Epithelial cell of esophagus (primary cell): ENCODE results near the gene PTGER3.
"Not testable (repeated sequence)": the region's sequence is repeated elsewhere in the genome, so short reads cannot be mapped to it uniquely, and the experiment has no call there.

ENCODE experiments used
- DNase-seq: peaks from one replicate; pipeline ENCODE4 v3.0.0; 2010; ENCODE audit warnings: low read depth
- H3K4me3 ChIP-seq: 2 replicates; pipeline ENCODE4 v1.5.1; 2011; ENCODE audit warnings: mild to moderate bottlenecking, low read length, control low read depth
- TF ChIP-seq, protein P1 (sequence below): IDR thresholded peaks from 2 replicates; pipeline ENCODE4 v1.5.1; 2011; ENCODE audit warnings: low read depth, mild to moderate bottlenecking, low read length, control low read depth, inconsistent platforms; ENCODE audit not compliant: insufficient read depth; ENCODE audit errors: missing control alignments

Gene PTGER3

DNA sequence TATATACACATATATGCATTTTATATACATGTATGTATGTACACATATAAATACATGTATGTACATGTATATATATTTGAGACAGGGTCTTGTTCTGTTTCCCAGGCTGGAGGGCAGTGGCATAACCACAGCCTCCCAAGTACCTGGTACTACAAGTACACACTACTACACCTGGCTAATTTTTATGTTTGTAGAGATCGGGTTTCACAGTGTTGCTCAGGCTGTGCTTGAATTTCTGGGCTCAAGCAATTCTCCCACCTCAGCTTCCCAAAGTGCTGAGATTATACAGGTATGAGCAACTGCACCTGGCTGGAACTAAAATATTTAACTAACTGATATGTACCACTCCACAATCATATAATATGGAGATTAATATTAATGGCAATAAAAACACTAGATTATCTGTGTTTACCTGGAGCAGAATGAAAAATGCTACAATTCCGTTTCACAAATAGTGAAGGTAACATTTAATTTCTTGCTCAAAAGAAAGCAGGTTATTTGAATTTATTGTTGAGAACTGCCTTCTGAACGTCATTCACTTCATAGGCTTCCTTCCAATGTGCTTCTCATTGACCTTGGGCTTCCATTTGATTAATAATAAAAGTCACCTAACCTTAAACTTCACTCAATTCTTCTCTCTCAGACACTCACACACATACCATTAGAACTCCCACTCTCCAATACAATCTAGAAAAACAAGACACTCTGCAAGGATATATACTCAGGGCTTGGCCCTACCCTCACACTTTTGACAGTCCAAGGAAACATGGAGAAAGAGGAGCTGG is 57.0 kb downstream of the PTGER3 start:
- DNase-seq: no peak
- H3K4me3 ChIP-seq: no peak overlapping the region
- TF ChIP-seq, protein P1, sequence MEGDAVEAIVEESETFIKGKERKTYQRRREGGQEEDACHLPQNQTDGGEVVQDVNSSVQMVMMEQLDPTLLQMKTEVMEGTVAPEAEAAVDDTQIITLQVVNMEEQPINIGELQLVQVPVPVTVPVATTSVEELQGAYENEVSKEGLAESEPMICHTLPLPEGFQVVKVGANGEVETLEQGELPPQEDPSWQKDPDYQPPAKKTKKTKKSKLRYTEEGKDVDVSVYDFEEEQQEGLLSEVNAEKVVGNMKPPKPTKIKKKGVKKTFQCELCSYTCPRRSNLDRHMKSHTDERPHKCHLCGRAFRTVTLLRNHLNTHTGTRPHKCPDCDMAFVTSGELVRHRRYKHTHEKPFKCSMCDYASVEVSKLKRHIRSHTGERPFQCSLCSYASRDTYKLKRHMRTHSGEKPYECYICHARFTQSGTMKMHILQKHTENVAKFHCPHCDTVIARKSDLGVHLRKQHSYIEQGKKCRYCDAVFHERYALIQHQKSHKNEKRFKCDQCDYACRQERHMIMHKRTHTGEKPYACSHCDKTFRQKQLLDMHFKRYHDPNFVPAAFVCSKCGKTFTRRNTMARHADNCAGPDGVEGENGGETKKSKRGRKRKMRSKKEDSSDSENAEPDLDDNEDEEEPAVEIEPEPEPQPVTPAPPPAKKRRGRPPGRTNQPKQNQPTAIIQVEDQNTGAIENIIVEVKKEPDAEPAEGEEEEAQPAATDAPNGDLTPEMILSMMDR: no peak

DNA sequence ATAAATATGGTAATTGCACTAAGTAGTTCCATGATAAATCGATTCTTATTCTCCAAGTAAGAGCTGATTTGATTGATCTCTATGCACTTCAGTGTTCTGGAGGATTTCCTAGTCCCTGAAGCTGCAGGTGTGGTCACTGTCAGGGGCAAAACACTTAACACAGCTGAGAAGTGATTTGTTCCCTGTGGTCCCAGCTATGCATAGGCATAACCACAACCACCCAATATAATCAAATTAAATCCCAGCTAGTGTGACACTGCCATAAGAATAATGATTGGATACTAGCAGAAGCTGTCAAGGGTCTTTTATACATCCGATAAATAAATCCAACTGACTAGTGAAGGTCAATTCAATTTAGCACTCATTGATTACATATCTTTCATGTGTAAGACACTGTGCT is 60.1 kb downstream of the PTGER3 start:
- DNase-seq: no peak
- TF ChIP-seq, protein P1: no peak
- no peak overlapping the region for H3K4me3 ChIP-seq

DNA sequence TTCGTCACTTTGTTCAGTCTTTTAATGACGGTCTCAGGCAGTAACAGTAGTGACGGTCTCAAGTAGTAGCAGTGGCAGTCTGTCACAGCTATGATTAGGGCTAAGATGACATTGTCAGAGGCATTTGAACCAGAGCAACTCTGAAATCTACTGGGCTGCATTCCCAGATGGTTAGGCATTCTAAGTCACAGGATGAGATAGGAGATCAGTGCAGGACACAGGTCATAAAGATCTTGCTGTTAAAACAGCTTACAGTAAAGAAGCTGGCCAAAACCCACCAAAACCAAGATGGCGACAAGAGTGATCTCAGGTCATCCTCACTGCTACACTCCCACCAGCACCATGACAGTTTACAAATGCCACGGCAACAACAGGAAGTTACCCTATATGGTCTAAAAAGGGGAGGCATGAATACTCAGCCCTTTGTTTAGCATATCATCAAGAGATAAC is 61.8 kb downstream of the PTGER3 start:
- H3K4me3 ChIP-seq, DNase-seq: not testable (repeated sequence)

DNA sequence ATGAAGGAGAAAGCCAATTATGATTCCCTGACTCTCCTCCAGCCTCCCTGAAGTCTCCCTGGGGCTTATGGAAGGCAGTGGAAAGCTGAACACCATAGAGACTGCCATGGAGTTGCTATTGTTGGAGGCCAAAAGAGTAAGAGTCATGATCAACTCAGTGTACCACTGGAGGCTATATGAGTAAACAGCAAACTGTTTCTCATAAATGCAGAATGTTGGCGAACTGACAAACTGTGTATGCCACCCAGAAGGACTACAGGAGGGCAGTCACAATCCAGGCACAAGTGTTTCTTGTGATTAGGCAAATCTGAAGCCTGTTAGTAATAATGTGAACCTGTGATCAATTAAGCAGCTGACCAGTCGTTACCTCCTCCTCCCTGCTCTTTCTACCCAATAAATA is 62.3 kb downstream of the PTGER3 start:
- not testable (repeated sequence) for DNase-seq, H3K4me3 ChIP-seq

DNA sequence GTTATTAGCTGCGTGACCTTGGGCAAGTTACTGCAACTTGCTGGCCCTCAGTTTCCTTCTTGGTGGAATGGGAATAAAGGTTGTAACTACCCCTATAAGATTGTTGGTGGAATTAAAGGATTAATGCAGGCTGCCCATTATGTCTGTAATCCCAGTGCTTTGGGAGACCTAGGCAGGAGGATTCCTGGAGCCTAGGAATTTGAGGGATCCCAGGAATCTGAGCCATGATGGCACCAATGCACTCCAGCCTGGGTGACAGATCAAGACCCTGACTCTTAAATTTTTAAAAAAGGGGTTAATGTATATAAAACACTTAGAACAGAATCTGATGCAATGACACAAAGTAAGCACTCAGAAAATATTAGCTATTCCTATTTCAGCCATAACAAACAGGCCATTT is 67.3 kb downstream of the PTGER3 start:
- no peak for DNase-seq
- H3K4me3 ChIP-seq: no peak overlapping the region
- TF ChIP-seq, protein P1: no peak

DNA sequence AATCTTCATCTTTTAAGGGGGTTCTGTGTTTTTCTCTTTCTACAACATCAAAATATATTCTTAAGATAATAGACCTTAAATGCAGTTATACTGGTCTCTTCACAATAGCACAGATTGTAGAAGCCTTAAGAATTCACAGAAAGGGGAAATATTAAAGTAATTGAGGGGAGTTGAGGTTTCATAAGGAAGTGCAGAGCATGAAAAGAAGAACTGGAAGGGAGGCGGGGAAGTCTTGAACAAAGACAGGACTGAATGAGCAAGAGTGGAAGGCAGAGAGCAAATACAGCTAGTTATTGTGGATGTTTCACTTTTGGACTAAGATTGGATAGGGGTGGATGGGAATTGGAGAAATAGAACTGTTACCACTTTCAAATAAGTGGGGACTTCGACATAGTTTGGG is 67.7 kb downstream of the PTGER3 start:
- DNase-seq: no peak
- no peak overlapping the region for H3K4me3 ChIP-seq
- TF ChIP-seq, protein P1: no peak

DNA sequence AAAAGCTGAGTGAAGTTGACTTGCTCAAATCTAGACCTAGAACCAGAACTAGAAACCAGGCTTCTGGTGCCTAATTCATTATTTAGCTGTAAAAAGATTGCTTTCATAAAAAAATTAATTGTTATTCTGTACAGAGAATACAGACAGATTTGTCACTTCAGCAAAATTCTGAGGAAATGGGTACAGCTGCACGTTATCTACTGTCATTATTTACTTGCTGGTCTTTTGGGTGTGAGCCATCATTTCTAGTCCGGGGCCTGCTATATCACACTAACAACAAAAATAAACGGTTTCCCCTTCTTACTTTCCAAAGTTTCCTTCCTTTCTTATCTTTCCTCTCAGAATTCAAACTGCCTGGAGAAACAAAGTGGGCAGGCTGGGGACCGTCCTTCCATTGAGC is 68.3 kb downstream of the PTGER3 start:
- DNase-seq: no peak
- H3K4me3 ChIP-seq: no peak overlapping the region
- TF ChIP-seq, protein P1: no peak

DNA sequence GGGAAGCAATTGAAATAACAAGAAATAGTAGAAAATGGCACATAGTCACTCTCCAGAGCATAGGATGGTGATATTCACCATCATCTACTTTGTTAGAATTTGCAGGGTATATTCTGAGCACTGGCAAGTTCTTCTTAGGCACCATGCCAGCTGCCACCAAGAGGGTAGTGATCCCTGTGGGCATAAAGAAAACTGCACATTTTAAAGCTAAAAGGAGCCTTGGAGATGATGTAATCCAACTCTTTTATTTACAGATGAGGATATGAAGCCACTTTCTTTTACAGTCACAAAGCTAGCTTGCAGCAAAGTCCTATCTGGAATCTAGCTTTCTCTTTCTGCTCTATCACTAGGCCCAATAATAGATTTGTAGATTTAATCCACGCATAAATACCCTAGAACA is 69.0 kb downstream of the PTGER3 start:
- no peak for DNase-seq
- H3K4me3 ChIP-seq: no peak overlapping the region
- TF ChIP-seq, protein P1: no peak
